Stimulated activated CD4-positive, alpha-beta T cell treated with anti-CD3 and anti-CD28 coated beads, Interleukin-1b, Interleukin-23, amount 100 ng/mL, for 48 hours (primary cell): Measurements from ENCODE around the gene PODXL.
"Not testable (repeated sequence)": the region's sequence is repeated elsewhere in the genome, so short reads cannot be mapped to it uniquely, and the experiment has no call there.

Experiments
- DNase-seq: peaks from one replicate; pipeline ENCODE4 v3.0.0-alpha.2; 2020

PODXL gene

GRCh38 chr7:131487217-131487616, 69.2 kb downstream of the PODXL start:
- no peak for DNase-seq

- no peak for DNase-seq
These were observed 70.1 kb downstream of the PODXL start for GRCh38 chr7:131486346-131486745.

GRCh38 chr7:131483586-131483985, 72.8 kb downstream of the PODXL start:
- DNase-seq, result no peak

- DNase-seq, result no peak
These were observed 73.6 kb downstream of the PODXL start for GRCh38 chr7:131482800-131483199.

- no peak for DNase-seq
These were observed 75.8 kb downstream of the PODXL start for GRCh38 chr7:131480384-131481315.

- DNase-seq, result no peak
These were observed 79.7 kb downstream of the PODXL start for GRCh38 chr7:131476740-131477139.

GRCh38 chr7:131471250-131472004, 85.0 kb downstream of the PODXL start:
- no peak for DNase-seq

- DNase-seq, result no peak
These were observed 88.6 kb downstream of the PODXL start for GRCh38 chr7:131467788-131468187.

- DNase-seq, result no peak
These were observed 89.6 kb downstream of the PODXL start for GRCh38 chr7:131466735-131467365.

- not testable (repeated sequence) for DNase-seq
These were observed 93.7 kb downstream of the PODXL start for GRCh38 chr7:131462715-131463114.

- DNase-seq, result no peak
These were observed 94.4 kb downstream of the PODXL start for GRCh38 chr7:131462059-131462458.

- no peak for DNase-seq
These were observed 97.2 kb downstream of the PODXL start for GRCh38 chr7:131459256-131459655.

- DNase-seq, result no peak
These were observed 100.1 kb downstream of the PODXL start for GRCh38 chr7:131456338-131456737.

GRCh38 chr7:131455546-131455945, 100.9 kb downstream of the PODXL start:
- no peak for DNase-seq

- no peak for DNase-seq
These were observed 101.4 kb downstream of the PODXL start for GRCh38 chr7:131455001-131455400.

GRCh38 chr7:131454498-131454897, 101.9 kb downstream of the PODXL start:
- no peak for DNase-seq
